Duodenal mucosa (tissue), 2 donors: Measurements from ENCODE around the gene BEX2.
"Not testable (repeated sequence)": the region's sequence is repeated elsewhere in the genome, so short reads cannot be mapped to it uniquely, and the experiment has no call there.

Experiments
- H3K27ac ChIP-seq: one replicate; pipeline ENCODE4 v1.7.0; 2013; ENCODE audit warnings: low read depth, low read length
- H3K27me3 ChIP-seq, 2 donors: one replicate each; pipeline ENCODE4 v1.7.0; 2013; ENCODE audit warnings: low read length in 2 of 2, control low read depth in 1 of 2; ENCODE audit not compliant: insufficient read depth in 2 of 2, control insufficient read depth in 1 of 2
- H3K36me3 ChIP-seq, 2 donors: one replicate each; pipeline ENCODE4 v1.7.0; 2013; ENCODE audit warnings: low read length in 2 of 2, control low read depth in 1 of 2; ENCODE audit not compliant: insufficient read depth in 2 of 2, control insufficient read depth in 1 of 2
- H3K4me1 ChIP-seq, 2 donors: one replicate each; pipeline ENCODE4 v1.7.0; 2013; ENCODE audit warnings: low read length in 2 of 2, control low read depth in 1 of 2; ENCODE audit not compliant: insufficient read depth in 2 of 2, control insufficient read depth in 1 of 2
- H3K4me3 ChIP-seq, 2 donors: one replicate each; pipeline ENCODE4 v1.7.0; 2013; ENCODE audit warnings: low read length in 2 of 2, low read depth in 1 of 2
- H3K9ac ChIP-seq, 2 donors: one replicate each; pipeline ENCODE4 v1.7.0; 2013; ENCODE audit warnings: low read length in 2 of 2, low read depth in 1 of 2
- H3K9me3 ChIP-seq, 2 donors: one replicate each; pipeline ENCODE4 v1.7.0; 2013; ENCODE audit warnings: low read length in 2 of 2, control low read depth in 1 of 2; ENCODE audit not compliant: control insufficient read depth in 1 of 2

The BEX2 gene

GRCh38 chrX:103330681-103331288, 20.0 kb upstream of the BEX2 start:
- Histone ChIP-seq H3K36me3 (no peaks in the 10 kb centered on the region), H3K4me3 (no peak overlapping the region), H3K27me3 (no peaks in the 10 kb centered on the region), H3K4me1 (no peaks in the 10 kb centered on the region), H3K9ac (no peak overlapping the region), H3K27ac (no peak overlapping the region), H3K9me3 (no peaks in the 10 kb centered on the region)

DNA sequence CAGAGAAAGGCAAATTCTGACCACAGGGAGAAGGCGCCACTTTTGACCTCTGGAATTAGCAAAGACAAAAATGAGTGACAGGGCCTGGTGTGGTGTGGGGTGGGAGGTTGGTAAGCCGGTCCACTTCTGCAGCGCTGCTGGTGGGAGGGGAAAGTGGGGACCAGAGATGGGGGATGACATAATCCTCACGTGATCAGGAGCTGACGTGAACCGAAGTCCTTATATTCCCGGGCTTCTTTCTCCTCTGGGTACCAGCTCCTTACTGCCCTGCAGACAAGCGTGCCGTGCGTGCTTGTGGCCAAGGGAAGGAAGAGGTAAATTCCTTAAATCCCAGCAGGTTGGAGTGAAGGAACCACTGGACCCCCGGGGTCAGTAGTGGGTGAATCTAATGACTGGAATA, 19.2 kb upstream of the BEX2 start, which contains the start of gene TCEAL7:
TSS of gene TCEAL7 (plus strand) at position 249 of the 400 bp plus-strand sequence. CDS start 1,165 bp downstream, outside the sequence.
- Histone ChIP-seq H3K27me3 (no peaks in the 10 kb centered on the region), H3K4me3 (peak within 1 kb of the TSS; percentile 5 to 43), H3K36me3 (no peaks in the 10 kb centered on the region), H3K9ac (peak within 1 kb of the TSS in 1 of 2 donors; percentile 43), H3K27ac (no peak within 1 kb of the TSS), H3K4me1 (no peaks in the 10 kb centered on the region), H3K9me3 (no peaks in the 10 kb centered on the region)

GRCh38 chrX:103311399-103311780, 600 bp upstream of the BEX2 start:
- H3K27ac ChIP-seq, result no peak overlapping the region
- no peak overlapping the region for H3K9ac ChIP-seq
- no peaks in the 10 kb centered on the region for H3K9me3 ChIP-seq
- H3K27me3 ChIP-seq, result no peaks in the 10 kb centered on the region
- no peaks in the 10 kb centered on the region for H3K36me3 ChIP-seq
- peak overlapping the region in 1 of 2 donors; percentile 60 for H3K4me3 ChIP-seq
- H3K4me1 ChIP-seq, result no peaks in the 10 kb centered on the region

DNA sequence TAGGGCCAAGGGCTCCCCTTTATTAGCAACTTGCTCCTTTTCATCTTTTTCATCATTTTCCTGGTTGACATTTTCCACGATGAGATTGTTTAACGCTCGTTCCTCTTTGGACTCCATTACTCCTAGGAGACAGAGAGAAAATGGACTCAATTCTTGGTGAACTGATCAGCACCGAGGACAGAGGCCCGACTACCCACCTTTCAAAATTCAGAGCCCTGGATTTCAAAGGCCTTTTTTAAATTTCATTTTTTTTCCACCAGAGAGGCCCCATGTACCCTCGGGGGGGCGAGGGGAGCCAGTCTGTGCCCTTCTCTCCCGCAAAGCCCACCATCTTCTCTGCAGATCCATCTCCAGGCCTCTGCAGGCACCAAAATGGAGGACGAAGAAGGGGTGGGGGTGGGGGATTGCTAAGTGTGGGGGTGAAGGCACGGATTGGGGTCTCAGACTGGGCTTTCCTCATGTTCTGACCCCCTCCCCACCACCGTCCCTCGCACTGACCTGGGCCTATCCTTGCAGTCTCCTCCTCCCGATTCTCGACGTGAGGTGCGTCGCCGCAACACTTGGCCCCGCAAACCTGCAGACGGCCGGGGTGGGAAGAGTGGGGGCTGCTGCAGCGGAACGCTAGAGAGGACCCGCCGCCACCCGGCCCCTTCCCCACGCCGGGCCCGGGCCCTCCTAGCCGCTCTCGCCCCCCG, 783 bp downstream of the BEX2 start:
- Histone ChIP-seq H3K27ac (no peak overlapping the region), H3K4me1 (no peaks in the 10 kb centered on the region), H3K9me3 (no peaks in the 10 kb centered on the region), H3K27me3 (no peaks in the 10 kb centered on the region), H3K9ac (no peak overlapping the region), H3K36me3 (no peaks in the 10 kb centered on the region), H3K4me3 (peak overlapping the region; percentile 60 to 61)

- H3K36me3 ChIP-seq, H3K9ac ChIP-seq, H3K27me3 ChIP-seq, H3K9me3 ChIP-seq, H3K4me1 ChIP-seq, H3K4me3 ChIP-seq, H3K27ac ChIP-seq: not testable (repeated sequence)
Measured at GRCh38 chrX:103305666-103306065, 5.1 kb downstream of the BEX2 start.

GRCh38 chrX:103304705-103305104, 6.1 kb downstream of the BEX2 start:
- no peaks in the 10 kb centered on the region for H3K9me3 ChIP-seq
- no peaks in the 10 kb centered on the region for H3K36me3 ChIP-seq
- H3K4me1 ChIP-seq, result no peaks in the 10 kb centered on the region
- H3K4me3 ChIP-seq, result no peak overlapping the region
- H3K27ac ChIP-seq, result no peak overlapping the region
- no peak overlapping the region for H3K9ac ChIP-seq
- no peaks in the 10 kb centered on the region for H3K27me3 ChIP-seq

GRCh38 chrX:103293118-103293517, 17.7 kb downstream of the BEX2 start:
- Histone ChIP-seq H3K36me3 (no peaks in the 10 kb centered on the region), H3K27ac (no peak overlapping the region), H3K4me3 (no peak overlapping the region), H3K9ac (no peak overlapping the region), H3K27me3 (no peaks in the 10 kb centered on the region), H3K4me1 (no peaks in the 10 kb centered on the region), H3K9me3 (no peaks in the 10 kb centered on the region)

DNA sequence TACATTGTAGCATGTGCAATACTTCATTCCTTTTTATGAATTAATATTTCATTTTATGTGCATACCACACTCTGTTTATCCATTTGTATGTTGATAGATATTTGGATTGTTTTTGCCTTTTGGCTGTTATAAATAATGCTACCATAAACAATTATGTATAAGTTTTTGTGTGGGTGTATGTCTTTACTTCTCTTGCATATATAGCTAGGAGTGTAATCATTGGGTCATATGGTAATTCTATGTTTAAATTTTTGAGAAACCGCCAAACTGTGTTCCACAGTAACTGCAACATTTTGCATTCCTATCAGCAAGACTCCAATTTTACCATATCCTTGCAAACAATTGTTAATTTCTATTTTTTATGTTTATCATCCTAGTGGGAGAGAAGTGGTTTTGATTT, 31.2 kb downstream of the BEX2 start:
- no peaks in the 10 kb centered on the region for H3K9me3 ChIP-seq
- H3K4me1 ChIP-seq, result no peaks in the 10 kb centered on the region
- no peaks in the 10 kb centered on the region for H3K36me3 ChIP-seq
- no peak overlapping the region for H3K4me3 ChIP-seq
- no peak overlapping the region for H3K9ac ChIP-seq
- H3K27ac ChIP-seq, result no peak overlapping the region
- H3K27me3 ChIP-seq, result peaks cover 0 to 4% of the 10 kb centered on the region in 2 donors

- no peaks in the 10 kb centered on the region for H3K36me3 ChIP-seq
- no peaks in the 10 kb centered on the region for H3K9me3 ChIP-seq
- H3K4me1 ChIP-seq, result no peaks in the 10 kb centered on the region
- H3K27ac ChIP-seq, result no peak within 1 kb of the TSS
- peak within 1 kb of the TSS; percentile 16 to 40 for H3K4me3 ChIP-seq
- H3K27me3 ChIP-seq, result peaks cover 0 to 4% of the 10 kb centered on the region in 2 donors
- H3K9ac ChIP-seq, result no peak within 1 kb of the TSS
Measured at GRCh38 chrX:103276581-103277002, 34.2 kb downstream of the BEX2 start, which contains the start of gene TCEAL5. Gene TCEAL5, minus strand, starts transcription at chrX:103276750. Its CDS starts 2,187 bp downstream, at chrX:103274563.

DNA sequence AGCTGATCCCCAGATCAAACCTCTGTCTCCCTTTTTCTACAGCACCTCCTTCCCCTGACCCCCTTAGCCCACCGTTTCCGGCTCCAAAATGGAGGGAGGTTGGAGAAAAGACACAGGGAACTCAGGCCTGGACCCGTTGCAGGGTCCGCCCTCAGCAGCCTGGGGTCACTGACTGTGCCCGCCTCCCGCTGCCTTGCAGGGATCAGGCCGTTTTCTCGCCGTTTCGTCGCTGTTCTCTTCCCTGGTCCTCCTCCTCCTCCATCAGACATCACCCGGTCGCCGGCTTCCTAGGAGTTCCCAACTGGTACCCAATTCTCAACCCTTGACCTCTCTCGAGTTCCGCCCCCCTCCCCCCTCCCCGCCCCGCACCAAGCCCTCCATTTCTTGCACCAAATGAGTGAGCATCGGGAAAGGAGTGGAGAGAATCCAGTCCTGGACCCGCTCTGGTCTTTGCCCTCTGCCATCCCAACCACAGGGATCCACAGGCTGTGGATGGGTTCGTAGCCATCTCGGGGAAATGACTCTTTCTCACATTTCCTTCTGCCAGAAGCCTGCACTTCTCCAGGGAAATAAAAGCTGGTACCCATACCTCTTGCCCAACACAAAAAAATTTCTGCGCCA, 34.7 kb downstream of the BEX2 start:
- H3K27me3 ChIP-seq, result peaks cover 0 to 4% of the 10 kb centered on the region in 2 donors
- no peak overlapping the region for H3K9ac ChIP-seq

More for the DNA sequence above, 34.7 kb downstream of the BEX2 start:
- H3K27ac ChIP-seq, result no peak overlapping the region
- H3K9me3 ChIP-seq, result no peaks in the 10 kb centered on the region
- no peaks in the 10 kb centered on the region for H3K36me3 ChIP-seq
- peak overlapping the region in 1 of 2 donors; percentile 40 for H3K4me3 ChIP-seq
- H3K4me1 ChIP-seq, result no peaks in the 10 kb centered on the region
